Measurements from ENCODE around the gene GNAO1.

Gene GNAO1

GRCh38 chr16:56336071-56336688 lies 144.9 kb downstream of the GNAO1 start:
- DNase-seq (ENCODE audit: low spot score): no peak

- no peak for DNase-seq (ENCODE audit: low spot score)
These were observed 145.4 kb downstream of the GNAO1 start for GRCh38 chr16:56336711-56337110.

- DNase-seq (ENCODE audit: low spot score): no peak
These were observed 146.0 kb downstream of the GNAO1 start for GRCh38 chr16:56337131-56337857.

GRCh38 chr16:56337858-56338325 lies 146.6 kb downstream of the GNAO1 start:
- DNase-seq (ENCODE audit: low spot score): no peak

GRCh38 chr16:56338566-56339318 lies 147.5 kb downstream of the GNAO1 start:
- no peak for DNase-seq (ENCODE audit: low spot score)

GRCh38 chr16:56339431-56340195 lies 148.3 kb downstream of the GNAO1 start:
- DNase-seq (ENCODE audit: low spot score): no peak

GRCh38 chr16:56340416-56340815 lies 149.1 kb downstream of the GNAO1 start:
- no peak for DNase-seq (ENCODE audit: low spot score)

- DNase-seq (ENCODE audit: low spot score): no peak
These were observed 149.6 kb downstream of the GNAO1 start for GRCh38 chr16:56340864-56341365.

- DNase-seq (ENCODE audit: low spot score): no peak
These were observed 150.5 kb downstream of the GNAO1 start for GRCh38 chr16:56341656-56342399.

GRCh38 chr16:56343661-56344517 lies 152.6 kb downstream of the GNAO1 start:
- no peak for DNase-seq (ENCODE audit: low spot score)

GRCh38 chr16:56344518-56345405 lies 153.5 kb downstream of the GNAO1 start:
- DNase-seq (ENCODE audit: low spot score): no peak

GRCh38 chr16:56345406-56346050 lies 154.2 kb downstream of the GNAO1 start:
- no peak for DNase-seq (ENCODE audit: low spot score)

GRCh38 chr16:56346131-56346890 lies 155.0 kb downstream of the GNAO1 start:
- no peak for DNase-seq (ENCODE audit: low spot score)

- no peak for DNase-seq (ENCODE audit: low spot score)
These were observed 155.9 kb downstream of the GNAO1 start for GRCh38 chr16:56347166-56347565.

- no peak for DNase-seq (ENCODE audit: low spot score)
These were observed 156.4 kb downstream of the GNAO1 start for GRCh38 chr16:56347670-56348069.

GRCh38 chr16:56348168-56349085 lies 157.1 kb downstream of the GNAO1 start:
- DNase-seq (ENCODE audit: low spot score): no peak

GRCh38 chr16:56349086-56349415 lies 157.8 kb downstream of the GNAO1 start:
- no peak for DNase-seq (ENCODE audit: low spot score)
